AG04449 (cell line): Measurements from ENCODE around the gene UBE2M.

Source experiments
- CTCF ChIA-PET: fragments of 350-600 bp; formaldehyde crosslinking; extraction: SDS; loops from one replicate; lab custom pipeline; 2021; ENCODE audit warnings: antibody characterized with exemption; lab: Yijun Ruan, JAX
- POLR2A ChIA-PET: fragments of 400-600, 350-600 bp; formaldehyde crosslinking; extraction: SDS; loops from one replicate; lab custom pipeline; 2020; ENCODE audit warnings: antibody characterized with exemption, inconsistent platforms; lab: Yijun Ruan, JAX
- DNase-seq: peaks from one replicate; pipeline ENCODE4 v3.0.0-alpha.2; 2010; ENCODE audit warnings: low read depth, low spot score
- H3K4me3 ChIP-seq: 2 replicates; pipeline ENCODE4 v1.5.1; 2011; ENCODE audit warnings: low read depth, mild to moderate bottlenecking, control low read depth, low read length
- TF ChIP-seq, protein P1 (sequence below): IDR thresholded peaks from one replicate; pipeline ENCODE4 v1.5.1; 2011; ENCODE audit warnings: mild to moderate bottlenecking, moderate library complexity, low read length, control low read depth, inconsistent platforms; ENCODE audit not compliant: insufficient read depth; ENCODE audit errors: missing control alignments

The UBE2M gene

DNA sequence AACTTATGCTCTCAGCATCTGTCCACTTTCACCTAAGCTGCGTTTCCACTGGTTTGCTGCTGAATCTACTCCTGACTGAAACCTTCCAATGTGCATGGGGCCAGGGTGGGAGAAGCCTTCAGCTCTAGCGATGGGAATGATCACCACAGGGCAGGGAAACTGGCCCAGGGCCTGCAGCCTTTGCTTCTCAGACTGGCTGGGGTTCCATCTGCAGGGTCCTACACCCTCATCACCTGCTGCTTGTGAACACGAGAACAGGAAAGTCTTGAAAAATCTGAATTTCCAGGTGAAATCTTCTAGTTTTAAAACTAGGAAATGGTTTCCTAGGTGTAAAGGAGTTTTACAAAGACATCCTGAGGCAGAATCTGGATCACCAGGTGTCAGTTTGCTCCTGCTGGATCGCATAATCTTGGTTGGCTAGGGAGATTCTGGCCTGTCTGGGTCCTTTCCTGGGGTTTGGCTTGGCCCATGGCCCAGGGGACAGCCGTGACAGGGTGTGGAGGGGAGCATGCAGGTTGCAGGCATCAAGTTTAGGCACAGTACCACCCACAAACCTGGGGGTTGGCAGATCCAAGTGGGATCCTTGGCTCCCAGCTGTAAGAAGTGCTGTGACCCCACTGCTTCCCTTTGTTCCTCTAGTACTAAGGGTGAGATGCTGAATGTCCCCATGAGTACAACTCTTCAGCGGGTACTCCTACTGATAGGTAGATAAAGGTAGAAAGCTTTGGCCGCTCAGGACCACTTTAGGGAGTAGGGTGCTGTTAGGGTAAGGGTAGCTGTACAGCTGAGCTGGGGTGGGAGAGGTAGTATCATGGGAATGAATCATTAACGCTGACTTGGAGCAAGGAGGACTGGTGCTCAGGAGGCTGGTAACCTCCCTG is 1.8 kb upstream of the UBE2M start:
- ChIA-PET POLR2A (interaction anchor here (0.6 to 1.5 kb wide), 7 partner anchors 9 to 198 kb away, joined by 3 to 7 read pairs (median 4); partner anchors contain the start of genes MZF1, TRIM28 and ZNF497), CTCF (interaction anchor here (1.8 to 2.5 kb wide), 2 partner anchors 41 kb away, joined by 10 to 11 read pairs; partner anchors contain the start of gene ZBTB45)
- DNase-seq = no peak
- TF ChIP-seq, protein P1, sequence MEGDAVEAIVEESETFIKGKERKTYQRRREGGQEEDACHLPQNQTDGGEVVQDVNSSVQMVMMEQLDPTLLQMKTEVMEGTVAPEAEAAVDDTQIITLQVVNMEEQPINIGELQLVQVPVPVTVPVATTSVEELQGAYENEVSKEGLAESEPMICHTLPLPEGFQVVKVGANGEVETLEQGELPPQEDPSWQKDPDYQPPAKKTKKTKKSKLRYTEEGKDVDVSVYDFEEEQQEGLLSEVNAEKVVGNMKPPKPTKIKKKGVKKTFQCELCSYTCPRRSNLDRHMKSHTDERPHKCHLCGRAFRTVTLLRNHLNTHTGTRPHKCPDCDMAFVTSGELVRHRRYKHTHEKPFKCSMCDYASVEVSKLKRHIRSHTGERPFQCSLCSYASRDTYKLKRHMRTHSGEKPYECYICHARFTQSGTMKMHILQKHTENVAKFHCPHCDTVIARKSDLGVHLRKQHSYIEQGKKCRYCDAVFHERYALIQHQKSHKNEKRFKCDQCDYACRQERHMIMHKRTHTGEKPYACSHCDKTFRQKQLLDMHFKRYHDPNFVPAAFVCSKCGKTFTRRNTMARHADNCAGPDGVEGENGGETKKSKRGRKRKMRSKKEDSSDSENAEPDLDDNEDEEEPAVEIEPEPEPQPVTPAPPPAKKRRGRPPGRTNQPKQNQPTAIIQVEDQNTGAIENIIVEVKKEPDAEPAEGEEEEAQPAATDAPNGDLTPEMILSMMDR = no peak
- peak overlapping the region; percentile 85 for H3K4me3 ChIP-seq

DNA sequence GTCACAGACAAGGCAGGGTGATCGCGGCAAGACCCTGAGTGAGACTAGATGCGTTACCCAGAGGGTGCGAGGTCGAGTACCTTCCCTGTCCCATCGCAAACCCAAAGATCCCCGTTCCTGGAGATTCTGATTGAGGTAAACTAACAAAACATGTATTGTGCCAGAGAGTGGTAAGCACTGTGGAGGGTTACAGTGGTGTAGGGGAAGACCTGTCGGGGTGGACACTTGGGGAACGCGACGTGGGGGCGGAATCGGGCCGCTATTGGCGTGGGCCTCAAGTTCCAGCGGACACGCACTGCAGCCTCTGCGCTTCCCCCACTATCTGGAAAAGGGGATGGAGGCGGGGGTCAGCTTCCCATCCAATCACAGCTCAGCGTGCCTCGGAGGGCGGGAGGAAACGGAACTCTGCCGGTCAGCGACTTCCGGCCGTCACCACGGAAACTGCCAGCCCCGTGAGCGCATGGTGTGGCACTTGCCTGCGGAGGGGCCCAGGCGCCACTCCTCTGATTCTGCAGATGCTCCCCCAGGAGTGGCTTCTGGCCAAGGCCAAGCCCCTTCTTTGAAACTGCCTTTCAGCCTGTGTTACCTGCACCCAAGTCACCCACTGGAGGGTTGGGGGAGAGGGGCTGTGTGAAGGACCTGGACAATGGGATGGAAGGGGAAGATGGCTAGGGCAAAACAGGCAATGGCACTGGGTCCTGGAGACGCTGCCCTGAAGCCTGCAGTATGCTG is 1.0 kb upstream of the UBE2M start:
- POLR2A ChIA-PET = interaction anchor here (1.0 to 1.5 kb wide), 4 partner anchors 12 to 197 kb away, joined by 3 to 7 read pairs (median 4); partner anchors contain the start of genes MZF1, TRIM28 and ZNF497
- DNase-seq = no peak
- CTCF ChIA-PET = interaction anchor here (1.8 kb wide), 1 partner anchor 40 kb away, joined by 10 read pairs; the partner anchor contains the start of gene ZBTB45
- peak overlapping the region; percentile 85 for H3K4me3 ChIP-seq
- TF ChIP-seq, protein P1 = no peak

DNA sequence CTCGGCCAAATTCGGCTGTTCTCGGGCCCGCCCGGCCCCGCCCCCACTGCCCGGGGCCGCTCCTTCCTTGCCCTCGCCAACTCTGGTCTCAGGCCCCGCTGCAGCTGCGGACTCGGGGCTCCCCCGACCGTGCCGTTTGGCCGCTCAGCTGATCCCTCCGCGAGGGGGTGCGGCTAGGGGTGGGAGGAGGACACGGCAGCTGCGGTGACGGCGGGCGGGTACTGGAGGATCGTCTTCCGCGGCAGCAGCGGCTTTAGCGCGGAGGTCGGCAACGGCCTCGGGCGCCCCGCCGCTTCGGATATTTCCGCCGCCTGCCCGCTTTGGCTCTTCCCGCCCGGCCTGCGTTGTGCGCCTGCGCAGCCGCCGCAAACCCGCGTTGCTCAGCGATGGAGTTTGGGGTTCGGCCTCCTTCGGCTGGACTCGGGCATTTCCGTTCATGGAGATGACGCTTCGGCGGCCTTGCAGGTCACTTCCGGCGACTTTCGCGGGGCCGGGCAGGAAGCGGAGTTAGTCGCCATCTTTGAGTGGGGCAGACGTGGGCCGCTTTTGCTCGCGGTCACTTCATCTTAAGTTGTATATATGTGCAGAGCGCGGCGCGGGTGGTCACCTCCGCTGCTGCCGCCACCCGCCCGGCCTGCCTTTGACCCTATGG is 338 bp upstream of the UBE2M start:
- peak; percentile 89 for DNase-seq
- ChIA-PET POLR2A (interaction anchor here (1.0 to 2.2 kb wide), 5 partner anchors 13 to 15 kb away, joined by 4 to 7 read pairs (median 5); partner anchors contain the start of genes MZF1 and TRIM28), CTCF (interaction anchor here (1.8 kb wide), 1 partner anchor 39 kb away, joined by 10 read pairs; the partner anchor contains the start of gene ZBTB45)
- TF ChIP-seq, protein P1 = no peak
- H3K4me3 ChIP-seq = peak overlapping the region; percentile 97

DNA sequence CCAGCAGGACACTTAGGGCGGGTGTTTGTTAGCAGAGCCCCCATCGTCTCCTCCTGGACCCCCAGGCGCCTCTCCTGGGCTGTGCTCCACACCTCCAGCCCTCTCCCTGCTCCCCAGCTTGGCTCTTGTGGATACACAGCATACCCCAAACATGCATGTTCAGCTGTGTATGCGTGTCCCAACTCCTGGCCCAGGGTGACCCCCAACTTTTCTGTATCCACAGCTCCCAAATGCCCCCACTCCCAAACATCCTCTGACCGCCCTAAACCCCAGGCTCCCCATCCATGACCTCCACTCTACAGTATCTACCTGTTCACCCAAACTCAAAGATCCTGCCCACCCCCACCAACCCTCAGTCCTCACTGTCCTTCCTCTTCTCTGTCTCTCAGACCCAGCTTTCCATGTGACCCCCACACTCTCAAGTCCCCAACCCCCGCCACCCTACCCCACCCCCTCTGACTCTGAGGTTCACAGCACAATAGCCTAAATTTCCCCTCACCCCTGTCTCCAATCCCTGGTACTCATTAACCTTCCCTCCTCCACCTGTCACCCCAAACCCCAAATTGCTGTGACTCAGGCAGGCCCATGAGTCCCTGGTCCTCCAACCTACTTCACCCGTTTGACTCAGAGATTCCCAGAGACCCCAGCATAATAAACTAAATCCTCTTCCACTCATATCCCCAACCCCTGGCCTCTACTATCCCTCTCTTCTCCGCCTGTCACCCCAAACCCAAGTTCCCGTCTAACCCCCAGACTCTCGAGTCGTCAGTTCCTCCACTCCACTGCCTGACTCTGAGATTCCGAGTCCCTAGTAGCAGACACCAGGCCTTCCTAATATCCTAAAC is 968 bp downstream of the UBE2M start:
- CTCF ChIA-PET = interaction anchor here (0.9 to 1.5 kb wide), 3 partner anchors 37 to 44 kb away, joined by 4 to 7 read pairs (median 5); partner anchors contain the start of gene ZBTB45
- DNase-seq = no peak
- peak overlapping the region; percentile 97 for H3K4me3 ChIP-seq
- TF ChIP-seq, protein P1 = no peak
- POLR2A ChIA-PET = interaction anchor here (0.7 to 2.2 kb wide), 4 partner anchors 10 to 37 kb away, joined by 3 to 5 read pairs (median 4); partner anchors contain the start of gene TRIM28

DNA sequence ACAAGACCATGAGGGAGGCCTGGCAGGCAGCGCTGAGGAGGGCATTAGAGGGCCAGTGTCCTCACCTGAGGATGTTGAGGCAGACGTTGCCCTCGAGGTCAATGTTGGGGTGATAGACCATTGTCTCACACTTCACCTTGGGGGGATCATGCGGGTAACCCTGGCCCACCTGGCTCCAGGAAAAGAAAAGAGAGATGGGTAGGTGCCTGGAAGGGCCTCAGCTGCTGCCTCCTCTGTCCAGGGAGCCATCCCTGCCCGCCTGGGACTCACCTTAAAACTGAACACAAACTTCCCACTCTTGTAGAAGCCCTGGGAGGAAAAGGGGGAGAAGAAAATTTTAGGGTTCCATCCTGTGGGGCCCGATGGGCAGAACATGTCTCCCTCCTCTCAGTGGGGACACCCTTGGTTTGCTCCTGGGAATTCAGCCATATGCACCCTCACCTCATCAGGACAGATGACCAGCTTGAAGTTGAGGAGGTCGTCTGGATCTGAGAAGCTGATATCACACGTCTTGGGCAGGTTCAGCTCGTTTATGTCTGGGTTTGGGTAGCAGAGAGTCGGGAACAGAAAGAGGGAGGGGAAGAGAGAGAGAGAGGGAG is 1.7 kb downstream of the UBE2M start:
- POLR2A ChIA-PET = interaction anchor here (0.7 to 2.2 kb wide), 3 partner anchors 9 to 37 kb away, joined by 3 to 5 read pairs (median 3); no protein-coding TSS in a partner anchor
- CTCF ChIA-PET = interaction anchor here (0.9 to 1.5 kb wide), 3 partner anchors 37 to 43 kb away, joined by 4 to 7 read pairs (median 5); partner anchors contain the start of gene ZBTB45
- DNase-seq = no peak
- H3K4me3 ChIP-seq = peak overlapping the region; percentile 97
- TF ChIP-seq, protein P1 = no peak
